GM18517 (cell line): ENCODE data around the gene CNTROB.

ENCODE experiments used
- ATAC-seq: cut with Tn5 transposase; IDR thresholded peaks from one replicate; pipeline ENCODE4 v1.9.1; 2021; ENCODE audit warnings: mild to moderate bottlenecking, moderate library complexity; ENCODE audit not compliant: unreplicated experiment

CNTROB gene

DNA sequence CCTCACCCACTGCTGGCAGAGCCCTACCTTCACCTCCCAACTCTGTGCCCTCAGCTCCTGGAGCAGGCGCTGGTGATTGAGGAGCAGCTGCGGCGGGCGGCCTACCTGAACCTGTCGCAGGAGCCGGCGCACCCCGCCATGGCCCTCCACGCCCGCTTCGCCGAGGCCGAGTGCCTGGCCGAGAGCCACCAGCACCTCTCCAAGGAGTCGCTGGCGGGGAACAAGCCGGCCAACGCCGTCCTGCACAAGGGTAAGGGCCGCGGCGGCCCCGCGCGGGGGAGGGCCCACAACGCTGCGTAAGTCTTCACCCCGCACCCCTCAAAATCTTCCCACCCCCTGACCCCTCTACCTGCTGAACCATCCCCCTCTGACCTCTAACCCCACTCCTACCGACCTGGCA is 22.9 kb upstream of the CNTROB start:
- ATAC-seq = no peak

DNA sequence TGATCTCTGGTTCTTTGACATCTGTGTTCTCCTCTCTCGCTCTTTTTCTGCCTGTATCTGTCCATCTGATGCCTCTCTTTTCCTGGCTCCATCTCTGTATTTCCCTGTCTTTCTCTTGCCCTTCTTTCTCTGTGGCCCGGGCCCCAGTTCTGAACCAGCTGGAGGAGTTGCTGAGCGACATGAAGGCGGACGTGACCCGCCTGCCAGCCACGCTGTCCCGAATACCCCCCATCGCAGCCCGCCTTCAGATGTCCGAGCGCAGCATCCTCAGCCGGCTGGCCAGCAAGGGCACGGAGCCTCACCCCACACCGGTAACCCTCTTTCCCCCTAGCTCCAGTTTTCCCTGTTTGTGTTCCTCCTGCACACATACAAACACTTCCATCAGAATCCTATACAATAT is 21.7 kb upstream of the CNTROB start:
- no peak for ATAC-seq

DNA sequence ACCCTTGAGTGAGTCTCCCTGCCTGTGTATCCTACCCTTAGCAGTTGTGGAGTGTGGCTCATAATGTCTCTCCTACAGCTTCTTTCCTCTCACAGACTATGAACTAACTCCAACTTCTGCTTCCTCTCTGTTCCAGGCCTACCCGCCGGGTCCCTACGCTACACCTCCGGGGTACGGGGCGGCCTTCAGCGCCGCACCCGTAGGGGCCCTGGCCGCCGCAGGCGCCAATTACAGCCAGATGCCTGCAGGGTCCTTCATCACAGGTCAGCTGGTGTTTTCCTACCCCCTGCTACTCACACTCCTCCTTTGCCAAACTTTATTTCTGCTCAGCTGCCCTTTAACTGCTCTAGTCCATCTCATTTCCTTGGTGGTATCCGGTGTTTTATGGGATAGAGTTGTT is 21.3 kb upstream of the CNTROB start:
- ATAC-seq = no peak

DNA sequence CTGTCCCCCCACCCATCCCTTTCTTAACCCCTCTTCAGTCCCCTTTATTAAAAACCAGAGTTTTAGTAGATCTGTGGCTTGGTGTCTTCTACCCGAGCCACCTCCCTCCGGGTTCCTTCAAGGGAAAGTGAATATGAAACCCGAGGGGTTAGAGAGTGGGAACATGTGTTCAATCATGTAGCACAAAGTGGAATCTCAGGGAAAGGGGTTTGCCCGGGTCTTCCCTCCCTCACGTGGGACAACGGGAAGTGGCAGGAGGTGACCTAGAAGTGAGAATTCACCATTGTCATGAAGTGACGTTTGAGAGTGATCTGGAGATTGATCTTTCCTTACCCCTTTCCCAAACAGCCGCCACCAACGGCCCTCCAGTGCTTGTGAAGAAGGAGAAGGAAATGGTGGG is 20.9 kb upstream of the CNTROB start:
- ATAC-seq = no peak

DNA sequence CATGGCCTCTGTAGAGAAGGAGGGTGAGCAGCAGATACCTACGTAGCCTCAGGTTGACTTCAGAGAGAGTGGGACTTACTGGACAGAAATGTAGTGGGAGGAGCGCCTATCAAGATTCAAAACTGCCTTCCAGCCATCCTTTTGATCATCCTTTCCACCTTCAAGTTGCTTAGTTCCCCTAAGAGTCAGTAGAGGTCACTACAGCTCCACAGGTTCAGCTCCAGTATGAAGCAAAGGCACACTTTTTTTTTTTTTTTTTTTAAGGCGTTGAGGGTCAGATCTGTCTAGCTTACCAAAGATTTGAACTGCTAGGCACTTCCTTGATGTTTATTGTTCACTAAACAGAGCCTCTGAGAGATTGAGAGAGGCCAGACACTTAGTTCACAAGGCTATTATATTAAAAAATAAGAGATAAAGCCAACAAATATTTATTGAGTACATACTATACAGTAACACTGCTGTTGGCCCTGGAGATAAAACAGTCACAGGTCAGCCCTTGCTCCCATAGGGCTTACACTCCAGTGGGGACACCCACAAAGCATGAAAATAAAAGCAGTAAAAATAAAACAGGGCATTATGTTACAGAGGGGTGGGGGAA is 19.0 kb upstream of the CNTROB start:
- ATAC-seq = no peak

GRCh38 chr17:7915179-7915610 is 16.8 kb upstream of the CNTROB start:
- ATAC-seq = peak; percentile 15

- ATAC-seq = peak; percentile 60
These were observed 16.2 kb upstream of the CNTROB start, which contains the start of gene RNF227 for GRCh38 chr17:7915611-7916384. Gene RNF227 (minus strand): TSS chr17:7916289. CDS start chr17:7916195, 94 bp downstream.

DNA sequence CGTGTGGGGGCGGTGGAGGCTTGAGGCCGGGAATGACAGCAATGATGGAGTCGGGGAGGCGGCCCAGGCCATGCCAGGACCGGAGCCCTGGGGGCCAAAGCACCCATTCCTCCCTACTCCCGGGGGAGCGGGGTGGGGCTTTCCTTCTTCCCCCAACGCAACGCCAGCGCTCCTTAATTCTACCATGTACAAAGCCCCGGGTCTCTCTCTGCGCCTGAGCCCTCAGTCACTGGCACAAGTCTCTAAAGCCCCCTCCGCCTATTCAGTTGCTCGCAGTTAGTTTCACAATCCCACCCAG is 15.7 kb upstream of the CNTROB start:
- ATAC-seq = no peak

DNA sequence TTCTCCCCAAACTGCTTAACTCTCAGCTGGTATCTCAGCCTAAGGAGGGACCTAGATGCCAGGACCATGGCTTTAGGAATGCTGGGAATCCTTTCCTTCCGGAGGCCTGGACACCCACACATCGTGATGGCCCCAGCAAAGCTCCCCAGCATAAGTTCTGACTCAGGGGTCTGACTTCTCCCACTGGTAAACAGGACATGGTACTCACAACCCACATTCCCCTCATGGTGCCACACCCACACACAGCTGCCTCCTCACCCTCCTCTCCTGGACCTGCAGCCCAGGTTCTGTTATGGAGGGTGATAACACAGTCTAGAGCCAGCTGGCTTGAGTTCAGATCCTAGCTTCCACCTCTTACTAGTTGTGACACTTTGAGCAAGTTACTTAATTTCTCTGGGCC is 15.2 kb upstream of the CNTROB start:
- ATAC-seq = no peak

GRCh38 chr17:7922269-7922844 is 9.6 kb upstream of the CNTROB start:
- ATAC-seq = no peak

DNA sequence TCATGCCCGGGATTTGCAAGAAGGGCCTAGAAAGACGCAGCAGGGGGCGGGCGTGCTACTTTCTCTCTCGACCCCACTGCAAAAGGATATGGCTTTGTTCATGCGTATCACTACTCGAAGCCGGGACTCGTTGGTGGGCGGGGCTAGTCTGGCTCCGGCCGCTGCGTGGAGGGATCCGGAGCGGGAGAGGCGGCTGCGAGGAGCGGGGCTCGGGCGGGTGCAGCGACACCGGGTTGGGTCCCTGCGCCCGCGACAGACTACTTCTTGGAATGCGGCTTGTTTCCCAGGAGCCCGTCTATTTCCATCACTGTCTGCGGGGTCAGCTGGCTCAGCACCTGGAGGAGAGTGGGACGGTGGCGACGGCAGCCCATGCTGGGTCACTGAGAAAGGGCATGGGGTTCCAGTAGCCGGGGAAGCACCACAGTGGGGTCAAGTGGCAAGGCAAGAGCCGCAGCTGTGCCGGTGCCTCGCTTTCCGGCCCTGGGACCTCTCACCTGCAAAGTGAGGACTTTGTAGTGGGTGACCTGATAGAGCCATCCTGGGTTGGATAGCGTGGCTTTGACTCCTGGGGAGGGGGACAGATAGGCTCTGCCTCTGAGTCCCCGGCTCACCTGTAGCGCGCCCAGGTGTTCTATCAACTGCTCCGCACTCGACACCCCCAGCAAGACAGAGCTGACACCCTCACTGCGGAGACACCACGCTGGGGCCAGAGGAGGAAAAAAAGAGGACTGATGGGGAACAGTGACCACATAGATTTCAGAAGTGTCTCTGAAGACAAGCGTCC is 9.0 kb upstream of the CNTROB start:
- no peak for ATAC-seq

DNA sequence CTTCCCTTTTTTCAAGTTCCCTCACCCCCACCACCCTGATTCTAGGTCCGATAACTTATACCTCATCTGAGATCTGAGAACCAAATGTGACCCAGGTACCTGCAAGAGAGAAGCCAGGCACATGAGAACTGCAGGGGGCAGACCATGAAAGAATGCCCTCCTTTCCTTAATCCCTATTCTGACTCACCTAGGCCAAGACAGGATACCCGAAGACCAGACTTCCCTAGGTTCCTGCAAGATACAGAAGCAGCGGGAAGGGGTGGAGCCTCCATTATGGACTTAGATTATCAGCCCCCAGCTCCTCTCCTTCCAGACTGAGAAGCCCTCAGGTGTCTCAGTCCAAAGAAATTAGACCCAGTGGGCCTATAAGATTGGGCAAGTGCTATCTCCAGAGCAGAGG is 4.4 kb upstream of the CNTROB start:
- no peak for ATAC-seq

- no peak for ATAC-seq
These were observed 2.6 kb upstream of the CNTROB start, which contains the start of gene KCNAB3 for GRCh38 chr17:7929158-7930023. Gene KCNAB3 (minus strand): TSS chr17:7929856. CDS start chr17:7929435, 421 bp downstream.

GRCh38 chr17:7930841-7931631 is 970 bp upstream of the CNTROB start:
- ATAC-seq = no peak

DNA sequence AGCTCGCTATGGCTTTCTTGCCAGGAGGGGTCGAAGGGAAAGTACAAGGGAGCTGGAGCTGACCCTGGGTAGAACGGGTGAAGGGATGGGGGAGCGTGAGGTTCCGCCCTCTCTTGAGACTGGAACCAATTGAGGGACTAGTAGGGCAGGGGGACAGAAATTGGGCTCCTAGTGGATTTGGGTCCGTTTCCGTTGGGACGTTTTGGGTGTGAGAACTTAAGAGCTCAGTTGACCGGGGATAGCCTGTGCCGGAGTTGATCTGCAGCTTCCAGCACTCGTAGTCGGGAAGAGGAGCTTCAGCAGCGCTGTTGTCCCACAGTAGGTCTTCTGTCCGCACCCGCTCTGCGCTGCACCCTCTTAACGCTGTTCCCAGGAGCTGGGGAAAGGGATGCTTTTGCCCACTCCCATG is 481 bp downstream of the CNTROB start:
- ATAC-seq = no peak

DNA sequence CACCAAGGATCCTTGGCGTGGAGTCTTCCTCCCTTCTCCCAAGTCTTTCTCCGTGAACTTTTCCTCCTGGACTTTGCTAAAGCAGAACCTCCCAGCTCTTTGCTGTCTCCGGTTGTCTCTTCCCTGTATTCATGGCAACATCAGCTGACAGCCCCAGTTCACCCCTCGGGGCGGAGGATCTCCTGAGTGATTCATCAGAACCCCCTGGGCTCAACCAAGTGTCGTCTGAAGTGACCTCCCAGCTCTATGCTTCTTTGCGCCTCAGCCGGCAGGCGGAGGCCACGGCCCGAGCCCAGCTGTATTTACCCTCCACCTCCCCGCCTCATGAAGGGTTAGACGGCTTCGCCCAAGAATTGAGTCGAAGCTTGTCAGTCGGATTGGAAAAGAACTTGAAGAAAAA is 943 bp downstream of the CNTROB start:
- ATAC-seq = no peak

- ATAC-seq = no peak
These were observed 3.9 kb downstream of the CNTROB start for GRCh38 chr17:7935859-7936258.

- ATAC-seq = no peak
These were observed 8.0 kb downstream of the CNTROB start for GRCh38 chr17:7940034-7940433.

DNA sequence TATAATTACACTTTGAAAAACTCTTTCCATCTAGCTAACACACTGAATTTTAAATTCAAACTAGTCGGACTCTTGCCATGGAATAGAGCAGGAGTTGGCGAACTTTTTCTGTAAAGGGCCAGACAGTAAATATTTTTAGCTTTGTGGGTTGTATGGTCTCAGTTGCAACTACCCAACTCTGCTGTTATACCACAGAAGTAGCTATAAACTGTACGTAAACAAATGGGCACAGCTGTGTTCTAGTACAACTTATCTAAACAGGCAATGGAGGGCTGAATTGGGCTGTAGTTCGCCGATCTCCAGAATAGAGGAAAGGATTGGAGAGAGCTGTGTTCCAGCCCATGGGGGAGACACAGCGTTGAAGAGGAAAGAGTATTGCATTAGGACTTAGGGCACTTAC is 8.7 kb downstream of the CNTROB start:
- no peak for ATAC-seq

- ATAC-seq = no peak
These were observed 11.3 kb downstream of the CNTROB start for GRCh38 chr17:7943291-7943690.
